NB4 (cell line): Measurements from ENCODE around the gene TMEM232.

Experiments used
- MYC ChIP-seq: IDR thresholded peaks from 2 replicates; pipeline ENCODE4 v1.6.1; 2011; ENCODE audit warnings: low read depth, low read length
- POLR2A ChIP-seq: IDR thresholded peaks from 2 replicates; pipeline ENCODE4 v1.6.1; 2011; ENCODE audit warnings: mild to moderate bottlenecking; ENCODE audit not compliant: insufficient read length; ENCODE audit errors: extremely low read depth
- TF ChIP-seq, protein P1 (sequence below): IDR thresholded peaks from one replicate; pipeline ENCODE4 v1.5.1; 2012; ENCODE audit warnings: low read depth, low read length
- TF ChIP-seq, protein P2 (sequence below): IDR thresholded peaks from 2 replicates; pipeline ENCODE4 v1.6.1; 2011; ENCODE audit warnings: low read depth, low read length

DNA sequence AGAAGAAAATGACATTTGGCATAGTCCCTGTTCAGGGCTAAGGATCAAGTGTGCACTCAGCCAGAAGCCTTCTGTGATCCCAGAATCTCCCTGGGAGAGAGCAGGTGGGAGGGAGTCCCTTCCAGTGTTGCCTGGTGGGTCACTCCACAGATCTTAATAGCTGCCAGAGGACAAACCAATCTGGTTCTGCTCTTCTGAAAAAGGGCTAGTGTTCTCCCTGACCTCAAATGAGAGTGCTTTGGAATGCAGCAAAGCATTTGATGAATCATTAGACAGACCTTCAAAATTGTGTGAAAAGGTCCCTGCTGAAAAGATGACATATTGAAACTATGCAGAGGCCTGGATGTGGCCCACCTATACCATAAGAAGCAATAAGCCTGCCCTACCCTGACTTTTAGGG is 339.7 kb downstream of the TMEM232 start:
- TF ChIP-seq, protein P1, sequence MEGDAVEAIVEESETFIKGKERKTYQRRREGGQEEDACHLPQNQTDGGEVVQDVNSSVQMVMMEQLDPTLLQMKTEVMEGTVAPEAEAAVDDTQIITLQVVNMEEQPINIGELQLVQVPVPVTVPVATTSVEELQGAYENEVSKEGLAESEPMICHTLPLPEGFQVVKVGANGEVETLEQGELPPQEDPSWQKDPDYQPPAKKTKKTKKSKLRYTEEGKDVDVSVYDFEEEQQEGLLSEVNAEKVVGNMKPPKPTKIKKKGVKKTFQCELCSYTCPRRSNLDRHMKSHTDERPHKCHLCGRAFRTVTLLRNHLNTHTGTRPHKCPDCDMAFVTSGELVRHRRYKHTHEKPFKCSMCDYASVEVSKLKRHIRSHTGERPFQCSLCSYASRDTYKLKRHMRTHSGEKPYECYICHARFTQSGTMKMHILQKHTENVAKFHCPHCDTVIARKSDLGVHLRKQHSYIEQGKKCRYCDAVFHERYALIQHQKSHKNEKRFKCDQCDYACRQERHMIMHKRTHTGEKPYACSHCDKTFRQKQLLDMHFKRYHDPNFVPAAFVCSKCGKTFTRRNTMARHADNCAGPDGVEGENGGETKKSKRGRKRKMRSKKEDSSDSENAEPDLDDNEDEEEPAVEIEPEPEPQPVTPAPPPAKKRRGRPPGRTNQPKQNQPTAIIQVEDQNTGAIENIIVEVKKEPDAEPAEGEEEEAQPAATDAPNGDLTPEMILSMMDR: no peak
- no peak for TF ChIP-seq POLR2A
- no peak for TF ChIP-seq MYC
- TF ChIP-seq, protein P2, sequence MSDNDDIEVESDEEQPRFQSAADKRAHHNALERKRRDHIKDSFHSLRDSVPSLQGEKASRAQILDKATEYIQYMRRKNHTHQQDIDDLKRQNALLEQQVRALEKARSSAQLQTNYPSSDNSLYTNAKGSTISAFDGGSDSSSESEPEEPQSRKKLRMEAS: no peak
